Liver (tissue), 9 donors: ENCODE data around the gene LY6G6F. TPM values are rescaled to one million over a fixed set of nuclear protein-coding genes. Genes with fewer than 3 reads are reported as not detected.

Experiments used
- DNase-seq: peaks from one replicate; pipeline ENCODE4 v3.0.0-alpha.2; 2017; ENCODE audit warnings: low spot score
- H3K27ac ChIP-seq, 2 donors: one replicate each; pipeline ENCODE4 v1.7.0; 2013; ENCODE audit warnings: inconsistent platforms in 2 of 2, low read length in 2 of 2, control low read depth in 1 of 2, low read depth in 1 of 2, mild to moderate bottlenecking in 1 of 2
- H3K27me3 ChIP-seq, 4 donors: one replicate each; pipeline versions ENCODE4 v1.6.1 to v1.7.0; 2013; ENCODE audit warnings: low read length in 3 of 4, inconsistent platforms in 1 of 4, mild to moderate bottlenecking in 1 of 4, moderate library complexity in 1 of 4; ENCODE audit not compliant: control insufficient read depth in 4 of 4, insufficient read depth in 4 of 4
- H3K36me3 ChIP-seq, 4 donors: one replicate each; pipeline versions ENCODE4 v1.6.1 to v1.7.0; 2013; ENCODE audit warnings: low read length in 3 of 4, mild to moderate bottlenecking in 3 of 4, low read depth in 1 of 4, moderate library complexity in 1 of 4; ENCODE audit not compliant: control insufficient read depth in 4 of 4, insufficient read depth in 3 of 4
- H3K4me1 ChIP-seq, 4 donors: one replicate each; pipeline versions ENCODE4 v1.6.1 to v1.7.0; 2013; ENCODE audit warnings: low read length in 3 of 4, mild to moderate bottlenecking in 3 of 4, moderate library complexity in 1 of 4; ENCODE audit not compliant: control insufficient read depth in 4 of 4, insufficient read depth in 4 of 4
- H3K4me3 ChIP-seq, 3 donors: one replicate each; pipeline versions ENCODE4 v1.6.1 to v1.7.0; 2013; ENCODE audit warnings: low read length in 3 of 3, control low read depth in 1 of 3, low read depth in 1 of 3, mild to moderate bottlenecking in 1 of 3
- H3K9ac ChIP-seq, 2 donors: one replicate each; pipeline ENCODE4 v1.7.0; 2013; ENCODE audit warnings: low read length in 2 of 2, mild to moderate bottlenecking in 2 of 2, moderate library complexity in 2 of 2, control low read depth in 1 of 2, low read depth in 1 of 2
- H3K9me3 ChIP-seq, 4 donors: one replicate each; pipeline versions ENCODE4 v1.6.1 to v1.7.0; 2013; ENCODE audit warnings: low read length in 3 of 4; ENCODE audit not compliant: control insufficient read depth in 4 of 4
- EGR1 ChIP-seq, 2 donors: IDR thresholded peaks; 2 replicates each; pipeline ENCODE4 v1.6.1; 2016 to 2018; ENCODE audit warnings: antibody characterized with exemption in 2 of 2, low read depth in 2 of 2
- FOXA1 ChIP-seq: IDR thresholded peaks from 2 replicates; pipeline ENCODE4 v1.6.1; 2016; ENCODE audit warnings: antibody characterized with exemption
- FOXA2 ChIP-seq: IDR thresholded peaks from 2 replicates; pipeline ENCODE4 v1.6.1; 2016; ENCODE audit warnings: antibody characterized with exemption
- GABPA ChIP-seq, 2 donors: IDR thresholded peaks in 1 of 2; conservative IDR thresholded peaks in 1 of 2; 2 replicates each; pipeline ENCODE4 v1.6.1; 2016; ENCODE audit warnings: antibody characterized with exemption in 2 of 2, mild to moderate bottlenecking in 1 of 2, moderate library complexity in 1 of 2
- HNF4A ChIP-seq, 2 donors: conservative IDR thresholded peaks; 2 replicates each; pipeline ENCODE4 v1.6.1; 2016; ENCODE audit warnings: antibody characterized with exemption in 2 of 2, mild to moderate bottlenecking in 2 of 2
- HNF4G ChIP-seq: IDR thresholded peaks from 2 replicates; pipeline ENCODE4 v1.6.1; 2016; ENCODE audit warnings: antibody characterized with exemption
- JUND ChIP-seq, 2 donors: IDR thresholded peaks; 2 replicates each; pipeline ENCODE4 v1.6.1; 2016; ENCODE audit warnings: antibody characterized with exemption in 2 of 2
- NR2F2 ChIP-seq: IDR thresholded peaks from 2 replicates; pipeline ENCODE4 v1.6.1; 2016; ENCODE audit warnings: antibody characterized with exemption
- RAD21 ChIP-seq, 2 donors: IDR thresholded peaks; 2 replicates each; pipeline ENCODE4 v1.6.1; 2016; ENCODE audit warnings: antibody characterized with exemption in 2 of 2, mild to moderate bottlenecking in 2 of 2
- RXRA ChIP-seq, 2 donors: IDR thresholded peaks; 2 replicates each; pipeline ENCODE4 v1.6.1; 2017 to 2018; ENCODE audit warnings: antibody characterized with exemption in 2 of 2, mild to moderate bottlenecking in 1 of 2
- SP1 ChIP-seq: IDR thresholded peaks from 2 replicates; pipeline ENCODE4 v1.6.1; 2018; ENCODE audit warnings: antibody characterized with exemption, mild to moderate bottlenecking
- TAF1 ChIP-seq: conservative IDR thresholded peaks from 2 replicates; pipeline ENCODE4 v1.6.1; 2016; ENCODE audit warnings: antibody characterized with exemption, mild to moderate bottlenecking
- YY1 ChIP-seq: IDR thresholded peaks from 2 replicates; pipeline ENCODE4 v1.6.1; 2016; ENCODE audit warnings: antibody characterized with exemption, mild to moderate bottlenecking
- WGBS: extraction: QIAGEN DNeasy Blood & Tissue Kit; methylation state at CpG from one replicate; pipeline ENCODE4 v1.1.7; 2013; 5-methylcytosine and 5-hydroxymethylcytosine counted together
- polyA plus RNA-seq, 2 donors: library from polyadenylated mRNA; stranded (reverse) in 1 of 2; unstranded in 1 of 2; fragments of 200-250 nt in 1 of 2; fragments of >200 nt in 1 of 2; fragmentation: Nextera tagmentation in 1 of 2; extraction: Ambion mirVana in 1 of 2; gene quantifications; one replicate each; pipeline versions ENCODE4 v1.2.1 to v1.2.3, GENCODE V29; 2013 to 2015
- total RNA-seq, 2 donors: library from RNA; depleted of rRNA; stranded (reverse); fragments of >200 nt; gene quantifications; one replicate each; pipeline ENCODE4 v1.2.3, GENCODE V29; 2014
- TF ChIP-seq, protein P1 (sequence below): IDR thresholded peaks from 2 replicates; pipeline ENCODE4 v1.6.1; 2016; ENCODE audit warnings: antibody characterized with exemption, mild to moderate bottlenecking
- TF ChIP-seq, protein P2 (sequence below): IDR thresholded peaks from 2 replicates; pipeline ENCODE4 v1.6.1; 2016; ENCODE audit warnings: antibody characterized with exemption
- TF ChIP-seq, protein P3 (sequence below): fragments of 150-350 bp; IDR thresholded peaks from 2 replicates; pipeline ENCODE4 v1.5.1; 2017; ENCODE audit warnings: improper control_type of control experiment, low read depth, low read length; ENCODE audit not compliant: missing input control
- TF ChIP-seq, protein P4 (sequence below): IDR thresholded peaks from 2 replicates; pipeline ENCODE4 v1.6.1; 2016; ENCODE audit warnings: antibody characterized with exemption
- TF ChIP-seq, protein P5 (sequence below): IDR thresholded peaks from 2 replicates; pipeline ENCODE4 v1.6.1; 2016; ENCODE audit warnings: antibody characterized with exemption
- donor health status: healthy.
- donor health status: healthy.
- donor health status: healthy.
- donor health status: healthy.
- donor health status: healthy.

The LY6G6F gene
- total and polyA plus RNA-seq, 4 donors, result 0.08 to 3.2 TPM; not detected in 2

DNA sequence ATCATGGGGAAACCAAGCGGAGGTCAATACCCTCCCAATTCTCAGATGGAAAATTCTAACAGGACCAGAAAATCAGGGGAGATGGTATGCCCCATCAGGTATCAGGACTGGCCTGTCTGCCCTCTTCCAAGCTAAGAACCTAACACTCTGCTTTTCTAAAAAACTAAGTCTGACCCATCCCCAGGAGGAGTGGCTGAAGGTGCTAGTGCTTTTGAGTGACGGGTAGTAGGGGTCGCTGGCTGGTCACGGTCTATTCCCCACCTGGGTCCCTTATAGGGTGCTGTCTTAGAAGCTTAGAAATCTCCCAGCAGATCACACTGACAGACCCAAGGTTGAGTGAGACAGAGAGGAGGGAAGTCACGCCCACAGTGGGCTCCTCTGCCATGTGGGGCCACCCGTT, 13.1 kb upstream of the LY6G6F start:
- Histone ChIP-seq H3K4me3 (no peak overlapping the region), H3K27ac (no peak overlapping the region), H3K4me1 (no peaks in the 10 kb centered on the region), H3K27me3 (no peaks in the 10 kb centered on the region), H3K9ac (no peak overlapping the region), H3K36me3 (peaks cover 8 to 68% (median 51%) of the 10 kb centered on the region in 4 donors), H3K9me3 (no peaks in the 10 kb centered on the region)
- WGBS, result 94% methylated on average over 6 of the region's 6 CpGs
- TF ChIP-seq, protein P1, sequence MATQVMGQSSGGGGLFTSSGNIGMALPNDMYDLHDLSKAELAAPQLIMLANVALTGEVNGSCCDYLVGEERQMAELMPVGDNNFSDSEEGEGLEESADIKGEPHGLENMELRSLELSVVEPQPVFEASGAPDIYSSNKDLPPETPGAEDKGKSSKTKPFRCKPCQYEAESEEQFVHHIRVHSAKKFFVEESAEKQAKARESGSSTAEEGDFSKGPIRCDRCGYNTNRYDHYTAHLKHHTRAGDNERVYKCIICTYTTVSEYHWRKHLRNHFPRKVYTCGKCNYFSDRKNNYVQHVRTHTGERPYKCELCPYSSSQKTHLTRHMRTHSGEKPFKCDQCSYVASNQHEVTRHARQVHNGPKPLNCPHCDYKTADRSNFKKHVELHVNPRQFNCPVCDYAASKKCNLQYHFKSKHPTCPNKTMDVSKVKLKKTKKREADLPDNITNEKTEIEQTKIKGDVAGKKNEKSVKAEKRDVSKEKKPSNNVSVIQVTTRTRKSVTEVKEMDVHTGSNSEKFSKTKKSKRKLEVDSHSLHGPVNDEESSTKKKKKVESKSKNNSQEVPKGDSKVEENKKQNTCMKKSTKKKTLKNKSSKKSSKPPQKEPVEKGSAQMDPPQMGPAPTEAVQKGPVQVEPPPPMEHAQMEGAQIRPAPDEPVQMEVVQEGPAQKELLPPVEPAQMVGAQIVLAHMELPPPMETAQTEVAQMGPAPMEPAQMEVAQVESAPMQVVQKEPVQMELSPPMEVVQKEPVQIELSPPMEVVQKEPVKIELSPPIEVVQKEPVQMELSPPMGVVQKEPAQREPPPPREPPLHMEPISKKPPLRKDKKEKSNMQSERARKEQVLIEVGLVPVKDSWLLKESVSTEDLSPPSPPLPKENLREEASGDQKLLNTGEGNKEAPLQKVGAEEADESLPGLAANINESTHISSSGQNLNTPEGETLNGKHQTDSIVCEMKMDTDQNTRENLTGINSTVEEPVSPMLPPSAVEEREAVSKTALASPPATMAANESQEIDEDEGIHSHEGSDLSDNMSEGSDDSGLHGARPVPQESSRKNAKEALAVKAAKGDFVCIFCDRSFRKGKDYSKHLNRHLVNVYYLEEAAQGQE, result no peak
- TF ChIP-seq EGR1 (IDR thresholded peaks at IDR 0.05; ENCODE audit: low read depth in 2 of 2), result no peak
- TF ChIP-seq RXRA (IDR thresholded peaks at IDR 0.05), result no peak
- no peak for TF ChIP-seq NR2F2
- no peak for TF ChIP-seq RAD21 (IDR thresholded peaks at IDR 0.05)
- no peak for TF ChIP-seq TAF1
- no peak for TF ChIP-seq FOXA1
- no peak for TF ChIP-seq GABPA (IDR thresholded peaks at IDR 0.05 in 1 of 2, conservative IDR thresholded peaks at IDR 0.05 in 1 of 2)
- no peak for TF ChIP-seq HNF4A (conservative IDR thresholded peaks at IDR 0.05)
- TF ChIP-seq, protein P2, sequence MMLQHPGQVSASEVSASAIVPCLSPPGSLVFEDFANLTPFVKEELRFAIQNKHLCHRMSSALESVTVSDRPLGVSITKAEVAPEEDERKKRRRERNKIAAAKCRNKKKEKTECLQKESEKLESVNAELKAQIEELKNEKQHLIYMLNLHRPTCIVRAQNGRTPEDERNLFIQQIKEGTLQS, result no peak
- TF ChIP-seq, protein P3, sequence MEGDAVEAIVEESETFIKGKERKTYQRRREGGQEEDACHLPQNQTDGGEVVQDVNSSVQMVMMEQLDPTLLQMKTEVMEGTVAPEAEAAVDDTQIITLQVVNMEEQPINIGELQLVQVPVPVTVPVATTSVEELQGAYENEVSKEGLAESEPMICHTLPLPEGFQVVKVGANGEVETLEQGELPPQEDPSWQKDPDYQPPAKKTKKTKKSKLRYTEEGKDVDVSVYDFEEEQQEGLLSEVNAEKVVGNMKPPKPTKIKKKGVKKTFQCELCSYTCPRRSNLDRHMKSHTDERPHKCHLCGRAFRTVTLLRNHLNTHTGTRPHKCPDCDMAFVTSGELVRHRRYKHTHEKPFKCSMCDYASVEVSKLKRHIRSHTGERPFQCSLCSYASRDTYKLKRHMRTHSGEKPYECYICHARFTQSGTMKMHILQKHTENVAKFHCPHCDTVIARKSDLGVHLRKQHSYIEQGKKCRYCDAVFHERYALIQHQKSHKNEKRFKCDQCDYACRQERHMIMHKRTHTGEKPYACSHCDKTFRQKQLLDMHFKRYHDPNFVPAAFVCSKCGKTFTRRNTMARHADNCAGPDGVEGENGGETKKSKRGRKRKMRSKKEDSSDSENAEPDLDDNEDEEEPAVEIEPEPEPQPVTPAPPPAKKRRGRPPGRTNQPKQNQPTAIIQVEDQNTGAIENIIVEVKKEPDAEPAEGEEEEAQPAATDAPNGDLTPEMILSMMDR, result no peak
- no peak for TF ChIP-seq HNF4G
- TF ChIP-seq, protein P4, sequence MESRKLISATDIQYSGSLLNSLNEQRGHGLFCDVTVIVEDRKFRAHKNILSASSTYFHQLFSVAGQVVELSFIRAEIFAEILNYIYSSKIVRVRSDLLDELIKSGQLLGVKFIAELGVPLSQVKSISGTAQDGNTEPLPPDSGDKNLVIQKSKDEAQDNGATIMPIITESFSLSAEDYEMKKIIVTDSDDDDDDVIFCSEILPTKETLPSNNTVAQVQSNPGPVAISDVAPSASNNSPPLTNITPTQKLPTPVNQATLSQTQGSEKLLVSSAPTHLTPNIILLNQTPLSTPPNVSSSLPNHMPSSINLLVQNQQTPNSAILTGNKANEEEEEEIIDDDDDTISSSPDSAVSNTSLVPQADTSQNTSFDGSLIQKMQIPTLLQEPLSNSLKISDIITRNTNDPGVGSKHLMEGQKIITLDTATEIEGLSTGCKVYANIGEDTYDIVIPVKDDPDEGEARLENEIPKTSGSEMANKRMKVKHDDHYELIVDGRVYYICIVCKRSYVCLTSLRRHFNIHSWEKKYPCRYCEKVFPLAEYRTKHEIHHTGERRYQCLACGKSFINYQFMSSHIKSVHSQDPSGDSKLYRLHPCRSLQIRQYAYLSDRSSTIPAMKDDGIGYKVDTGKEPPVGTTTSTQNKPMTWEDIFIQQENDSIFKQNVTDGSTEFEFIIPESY, result no peak
- no peak for TF ChIP-seq JUND (IDR thresholded peaks at IDR 0.05)
- no peak for TF ChIP-seq YY1
- TF ChIP-seq SP1, result no peak
- no peak for TF ChIP-seq FOXA2
- TF ChIP-seq, protein P5, sequence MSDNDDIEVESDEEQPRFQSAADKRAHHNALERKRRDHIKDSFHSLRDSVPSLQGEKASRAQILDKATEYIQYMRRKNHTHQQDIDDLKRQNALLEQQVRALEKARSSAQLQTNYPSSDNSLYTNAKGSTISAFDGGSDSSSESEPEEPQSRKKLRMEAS, result no peak
- DNase-seq, result no peak
